ENCODE results near the gene MSTN. TPM values are rescaled to one million over a fixed set of nuclear protein-coding genes. Genes with fewer than 3 reads are reported as not detected.

Gene MSTN
- total RNA-seq, 4 donors from 2014 or later, result 0.16 TPM; not detected in 3

GRCh38 chr2:190093793-190094192 is 31.3 kb upstream of the MSTN start:
- Histone ChIP-seq H3K9me3 (no peaks in the 10 kb centered on the region), H3K27ac (no peak overlapping the region), H3K4me1 (peaks cover 0 to 9% (median 0%) of the 10 kb centered on the region in 4 donors), H3K27me3 (no peaks in the 10 kb centered on the region), H3K4me3 (no peak overlapping the region), H3K36me3 (no peaks in the 10 kb centered on the region)
- 77% methylated on average over 3 of the region's 3 CpGs; no CpG with 5 or more reads in 1 of the 2 donors for WGBS, 2 donors (ENCODE audit: low coverage in 1 of 2)
- intact Hi-C loops (cut with DNase I; ENCODE audit: low total_unique reads) (no loop called here), in situ Hi-C loops (cut with MboI; ENCODE audit: low pct_ligation_motif_present in 1 of 4, low pct_unique_long_range_greater_than_20kb in 1 of 4, low sequenced_read_pairs in 3 of 4) (loop anchor here in 3 of 4 donors (25.0 kb wide), 3 partner anchors 194 to 419 kb away; no protein-coding TSS in a partner anchor)
- no peak for DNase-seq
- TF ChIP-seq EP300 (IDR thresholded peaks at IDR 0.05; ENCODE audit: low read depth) (no peak), POLR2A (IDR thresholded peaks at IDR 0.05) (no peak), POLR2AphosphoS5 (IDR thresholded peaks at IDR 0.05) (no peak), CTCF (IDR thresholded peaks at IDR 0.05) (no peak)

- intact Hi-C loops (cut with DNase I; ENCODE audit: low total_unique reads) (no loop called here), in situ Hi-C loops (cut with MboI; ENCODE audit: low pct_ligation_motif_present in 1 of 4, low pct_unique_long_range_greater_than_20kb in 1 of 4, low sequenced_read_pairs in 3 of 4) (loop anchor here in 3 of 4 donors (25.0 kb wide), 3 partner anchors 197 to 422 kb away; no protein-coding TSS in a partner anchor)
- no peaks in the 10 kb centered on the region for H3K27me3 ChIP-seq
- H3K27ac ChIP-seq, result no peak overlapping the region
- WGBS, 2 donors (ENCODE audit: low coverage in 1 of 2), result 80 to 93% methylated on average over 1 to 2 of the region's 2 CpGs
- no peak for DNase-seq
- no peak overlapping the region for H3K4me3 ChIP-seq
- no peaks in the 10 kb centered on the region for H3K36me3 ChIP-seq
- no peak for TF ChIP-seq EP300 (IDR thresholded peaks at IDR 0.05; ENCODE audit: low read depth)
- no peak for TF ChIP-seq POLR2AphosphoS5 (IDR thresholded peaks at IDR 0.05)
- no peak for TF ChIP-seq CTCF (IDR thresholded peaks at IDR 0.05)
- TF ChIP-seq POLR2A (IDR thresholded peaks at IDR 0.05), result no peak
- H3K9me3 ChIP-seq, result no peaks in the 10 kb centered on the region
- peaks cover 0 to 9% (median 0%) of the 10 kb centered on the region in 4 donors for H3K4me1 ChIP-seq
These were observed 27.6 kb upstream of the MSTN start for GRCh38 chr2:190090148-190090547.

GRCh38 chr2:190088917-190089316 is 26.4 kb upstream of the MSTN start:
- Histone ChIP-seq H3K36me3 (no peaks in the 10 kb centered on the region), H3K27me3 (no peaks in the 10 kb centered on the region), H3K9me3 (no peaks in the 10 kb centered on the region), H3K27ac (no peak overlapping the region), H3K4me3 (no peak overlapping the region), H3K4me1 (peaks cover 0 to 2% (median 0%) of the 10 kb centered on the region in 4 donors)
- TF ChIP-seq CTCF (IDR thresholded peaks at IDR 0.05) (peak; percentile 68 to 79 (median 70)), POLR2A (IDR thresholded peaks at IDR 0.05) (no peak)
- peak; percentile 56 for DNase-seq
- WGBS, 2 donors (ENCODE audit: low coverage in 1 of 2), result 3 to 13% methylated on average over 3 to 4 of the region's 4 CpGs
- in situ Hi-C loops (cut with MboI; ENCODE audit: low pct_ligation_motif_present in 1 of 4, low pct_unique_long_range_greater_than_20kb in 1 of 4, low sequenced_read_pairs in 3 of 4), result loop anchor here (10.0 to 25.0 kb wide), 7 partner anchors 106 to 423 kb away; no protein-coding TSS in a partner anchor
- intact Hi-C loops (cut with DNase I; ENCODE audit: low total_unique reads), result loop anchor here (10.0 kb wide), 2 partner anchors 196 to 286 kb away; no protein-coding TSS in a partner anchor

GRCh38 chr2:190084704-190085103 is 22.2 kb upstream of the MSTN start:
- DNase-seq, result no peak
- 49 to 73% methylated on average over 2 of the region's 2 CpGs for WGBS, 2 donors (ENCODE audit: low coverage in 1 of 2)
- no peaks in the 10 kb centered on the region for H3K9me3 ChIP-seq
- H3K4me3 ChIP-seq, result no peak overlapping the region
- no peak overlapping the region for H3K27ac ChIP-seq
- H3K36me3 ChIP-seq, result no peaks in the 10 kb centered on the region
- no peaks in the 10 kb centered on the region for H3K27me3 ChIP-seq
- no peaks in the 10 kb centered on the region for H3K4me1 ChIP-seq
- TF ChIP-seq POLR2AphosphoS5 (IDR thresholded peaks at IDR 0.05) (no peak), CTCF (IDR thresholded peaks at IDR 0.05) (no peak)
- intact Hi-C loops (cut with DNase I; ENCODE audit: low total_unique reads) (loop anchor here (10.0 kb wide), 2 partner anchors 200 to 290 kb away; no protein-coding TSS in a partner anchor), in situ Hi-C loops (cut with MboI; ENCODE audit: low pct_ligation_motif_present in 1 of 4, low pct_unique_long_range_greater_than_20kb in 1 of 4, low sequenced_read_pairs in 3 of 4) (loop anchor here (10.0 to 25.0 kb wide), 7 partner anchors 110 to 428 kb away; no protein-coding TSS in a partner anchor)

Data from transverse colon (tissue), 4 donors.